Measurements from ENCODE around the gene NHEJ1. TPM values are rescaled to one million over a fixed set of nuclear protein-coding genes. Genes with fewer than 3 reads are reported as not detected.
A peak's percentile ranks its signal among the peaks of the same experiment; 100 is the strongest.

NHEJ1 gene
- total RNA-seq, 1 experiment from 2014 or later: 20.8 TPM

GRCh38 chr2:219207884-219208740, 47.5 kb upstream of the NHEJ1 start:
- TF ChIP-seq CTCF (conservative IDR thresholded peaks at IDR 0.05): no peak
- H3K9me3 ChIP-seq (ENCODE audit: control insufficient read depth, low read depth, low read length): no peaks in the 10 kb centered on the region
- H3K36me3 Mint-ChIP-seq (ENCODE audit: insufficient read depth in 1 of 3, low read depth in 3 of 3): peaks cover 7 to 53% (median 42%) of the 10 kb centered on the region in 3 experiments
- H2BK15ac ChIP-seq (ENCODE audit: low read depth, low read length): no peak overlapping the region
- H3K27me3 ChIP-seq (ENCODE audit: insufficient read depth, low read length): no peaks in the 10 kb centered on the region
- no peak overlapping the region for H2AFZ ChIP-seq (ENCODE audit: low read length)
- no peak overlapping the region for H3T11ph ChIP-seq (ENCODE audit: low read length)
- no peak overlapping the region for H4K5ac ChIP-seq (ENCODE audit: insufficient read length, low read depth, low read length)
- no peak overlapping the region for H3K27ac ChIP-seq (ENCODE audit: insufficient read length, low read depth, low read length)
- peaks cover 7% of the 10 kb centered on the region for H3K27me3 Mint-ChIP-seq (ENCODE audit: low read depth)
- H2AK5ac ChIP-seq (ENCODE audit: insufficient read length, low read length): no peak overlapping the region
- no peak overlapping the region for H3K18ac ChIP-seq (ENCODE audit: insufficient read length, low read depth, low read length)
- H3K4me2 ChIP-seq (ENCODE audit: insufficient read depth, insufficient read length, low read length): no peak overlapping the region
- H3K14ac ChIP-seq (ENCODE audit: insufficient read depth, low read length): no peak overlapping the region
- H2BK120ac ChIP-seq (ENCODE audit: low read depth, low read length, poor library complexity, severe bottlenecking): no peak overlapping the region
- H2BK5ac ChIP-seq (ENCODE audit: insufficient read length, low read length): no peak overlapping the region
- no peak overlapping the region for H3K23ac ChIP-seq (ENCODE audit: insufficient read length, low read depth, low read length)
- no peak overlapping the region for H3K4ac ChIP-seq (ENCODE audit: low read depth, low read length)
- peak overlapping the region; percentile 83 to 88; a peak in 4 of 5 replicates for H3K4me3 Mint-ChIP-seq
- no peak overlapping the region for H3K56ac ChIP-seq (ENCODE audit: insufficient read length, low read depth, low read length)
- H3K79me2 ChIP-seq (ENCODE audit: insufficient read depth, low read length): no peaks in the 10 kb centered on the region
- H3K9ac ChIP-seq (ENCODE audit: extremely low read depth, insufficient read length, low read length): no peak overlapping the region
- H4K8ac ChIP-seq (replicated peaks; ENCODE audit: insufficient read length, low read depth, low read length): no peak overlapping the region
- peaks cover 4% of the 10 kb centered on the region for H3K23me2 ChIP-seq (ENCODE audit: insufficient read length, low read depth, low read length, poor library complexity, severe bottlenecking)
- no peak overlapping the region for H2BK12ac ChIP-seq (ENCODE audit: insufficient read length, low read depth, low read length)
- H4K20me1 ChIP-seq (ENCODE audit: control insufficient read depth, insufficient read depth, insufficient read length): no peaks in the 10 kb centered on the region
- H3K79me1 ChIP-seq (ENCODE audit: insufficient read depth, low read depth, low read length, poor library complexity, severe bottlenecking): no peaks in the 10 kb centered on the region
- no peak overlapping the region for H2BK20ac ChIP-seq (ENCODE audit: low read depth, low read length, poor library complexity, severe bottlenecking)
- H3K9me3 Mint-ChIP-seq: peaks cover 3% of the 10 kb centered on the region in 2 experiments; a peak in 3 of 5 replicates
- H3K27ac Mint-ChIP-seq: peak overlapping the region in 2 of 3 experiments; percentile 9 to 52; a peak in 2 of 7 replicates
- no CpG with 5 or more reads among the region's 17 CpGs for WGBS (ENCODE audit: extremely low coverage, insufficient read length, low lambda C conversion rate)
- no peaks in the 10 kb centered on the region for H3K4me1 ChIP-seq (ENCODE audit: insufficient read depth, low read length)
- H3K4me1 Mint-ChIP-seq: peaks cover 8 to 13% of the 10 kb centered on the region in 2 experiments
- DNase-seq: peak; percentile 22
- H4K91ac ChIP-seq (ENCODE audit: insufficient read length, low read depth, low read length): no peak overlapping the region

Data from H9 (cell line).